ENCODE results near the gene ALPG.

Gene ALPG

GRCh38 chr2:232460171-232460570 is 53.5 kb downstream of the ALPG start:
- DNase-seq, result no peak
